Liver (tissue), 9 donors: ENCODE measurements around the gene SLC20A1. TPM values are rescaled to one million over a fixed set of nuclear protein-coding genes. Genes with fewer than 3 reads are reported as not detected.
"Not testable (repeated sequence)": the region's sequence is repeated elsewhere in the genome, so short reads cannot be mapped to it uniquely, and the experiment has no call there.

Source experiments
- DNase-seq: peaks from one replicate; pipeline ENCODE4 v3.0.0-alpha.2; 2017; ENCODE audit warnings: low spot score
- H3K27ac ChIP-seq, 2 donors: one replicate each; pipeline ENCODE4 v1.7.0; 2013; ENCODE audit warnings: inconsistent platforms in 2 of 2, low read length in 2 of 2, control low read depth in 1 of 2, low read depth in 1 of 2, mild to moderate bottlenecking in 1 of 2
- H3K27me3 ChIP-seq, 4 donors: one replicate each; pipeline versions ENCODE4 v1.6.1 to v1.7.0; 2013; ENCODE audit warnings: low read length in 3 of 4, inconsistent platforms in 1 of 4, mild to moderate bottlenecking in 1 of 4, moderate library complexity in 1 of 4; ENCODE audit not compliant: control insufficient read depth in 4 of 4, insufficient read depth in 4 of 4
- H3K36me3 ChIP-seq, 4 donors: one replicate each; pipeline versions ENCODE4 v1.6.1 to v1.7.0; 2013; ENCODE audit warnings: low read length in 3 of 4, mild to moderate bottlenecking in 3 of 4, low read depth in 1 of 4, moderate library complexity in 1 of 4; ENCODE audit not compliant: control insufficient read depth in 4 of 4, insufficient read depth in 3 of 4
- H3K4me1 ChIP-seq, 4 donors: one replicate each; pipeline versions ENCODE4 v1.6.1 to v1.7.0; 2013; ENCODE audit warnings: low read length in 3 of 4, mild to moderate bottlenecking in 3 of 4, moderate library complexity in 1 of 4; ENCODE audit not compliant: control insufficient read depth in 4 of 4, insufficient read depth in 4 of 4
- H3K4me3 ChIP-seq, 3 donors: one replicate each; pipeline versions ENCODE4 v1.6.1 to v1.7.0; 2013; ENCODE audit warnings: low read length in 3 of 3, control low read depth in 1 of 3, low read depth in 1 of 3, mild to moderate bottlenecking in 1 of 3
- H3K9ac ChIP-seq, 2 donors: one replicate each; pipeline ENCODE4 v1.7.0; 2013; ENCODE audit warnings: low read length in 2 of 2, mild to moderate bottlenecking in 2 of 2, moderate library complexity in 2 of 2, control low read depth in 1 of 2, low read depth in 1 of 2
- H3K9me3 ChIP-seq, 4 donors: one replicate each; pipeline versions ENCODE4 v1.6.1 to v1.7.0; 2013; ENCODE audit warnings: low read length in 3 of 4; ENCODE audit not compliant: control insufficient read depth in 4 of 4
- ATF3 ChIP-seq: IDR thresholded peaks from 2 replicates; pipeline ENCODE4 v1.6.1; 2016; ENCODE audit warnings: antibody characterized with exemption
- EGR1 ChIP-seq, 2 donors: IDR thresholded peaks; 2 replicates each; pipeline ENCODE4 v1.6.1; 2016 to 2018; ENCODE audit warnings: antibody characterized with exemption in 2 of 2, low read depth in 2 of 2
- FOXA1 ChIP-seq: IDR thresholded peaks from 2 replicates; pipeline ENCODE4 v1.6.1; 2016; ENCODE audit warnings: antibody characterized with exemption
- FOXA2 ChIP-seq: IDR thresholded peaks from 2 replicates; pipeline ENCODE4 v1.6.1; 2016; ENCODE audit warnings: antibody characterized with exemption
- GABPA ChIP-seq, 2 donors: IDR thresholded peaks in 1 of 2; conservative IDR thresholded peaks in 1 of 2; 2 replicates each; pipeline ENCODE4 v1.6.1; 2016; ENCODE audit warnings: antibody characterized with exemption in 2 of 2, mild to moderate bottlenecking in 1 of 2, moderate library complexity in 1 of 2
- HNF4A ChIP-seq, 2 donors: conservative IDR thresholded peaks; 2 replicates each; pipeline ENCODE4 v1.6.1; 2016; ENCODE audit warnings: antibody characterized with exemption in 2 of 2, mild to moderate bottlenecking in 2 of 2
- HNF4G ChIP-seq: IDR thresholded peaks from 2 replicates; pipeline ENCODE4 v1.6.1; 2016; ENCODE audit warnings: antibody characterized with exemption
- JUND ChIP-seq, 2 donors: IDR thresholded peaks; 2 replicates each; pipeline ENCODE4 v1.6.1; 2016; ENCODE audit warnings: antibody characterized with exemption in 2 of 2
- NR2F2 ChIP-seq: IDR thresholded peaks from 2 replicates; pipeline ENCODE4 v1.6.1; 2016; ENCODE audit warnings: antibody characterized with exemption
- RAD21 ChIP-seq, 2 donors: IDR thresholded peaks; 2 replicates each; pipeline ENCODE4 v1.6.1; 2016; ENCODE audit warnings: antibody characterized with exemption in 2 of 2, mild to moderate bottlenecking in 2 of 2
- REST ChIP-seq: IDR thresholded peaks from 2 replicates; pipeline ENCODE4 v1.6.1; 2016; ENCODE audit warnings: antibody characterized with exemption, mild to moderate bottlenecking
- RXRA ChIP-seq, 2 donors: IDR thresholded peaks; 2 replicates each; pipeline ENCODE4 v1.6.1; 2017 to 2018; ENCODE audit warnings: antibody characterized with exemption in 2 of 2, mild to moderate bottlenecking in 1 of 2
- SP1 ChIP-seq: IDR thresholded peaks from 2 replicates; pipeline ENCODE4 v1.6.1; 2018; ENCODE audit warnings: antibody characterized with exemption, mild to moderate bottlenecking
- TAF1 ChIP-seq: conservative IDR thresholded peaks from 2 replicates; pipeline ENCODE4 v1.6.1; 2016; ENCODE audit warnings: antibody characterized with exemption, mild to moderate bottlenecking
- YY1 ChIP-seq: IDR thresholded peaks from 2 replicates; pipeline ENCODE4 v1.6.1; 2016; ENCODE audit warnings: antibody characterized with exemption, mild to moderate bottlenecking
- WGBS: extraction: QIAGEN DNeasy Blood & Tissue Kit; methylation state at CpG from one replicate; pipeline ENCODE4 v1.1.7; 2013; 5-methylcytosine and 5-hydroxymethylcytosine counted together
- polyA plus RNA-seq, 2 donors: library from polyadenylated mRNA; stranded (reverse) in 1 of 2; unstranded in 1 of 2; fragments of 200-250 nt in 1 of 2; fragments of >200 nt in 1 of 2; fragmentation: Nextera tagmentation in 1 of 2; extraction: Ambion mirVana in 1 of 2; gene quantifications; one replicate each; pipeline versions ENCODE4 v1.2.1 to v1.2.3, GENCODE V29; 2013 to 2015
- total RNA-seq, 2 donors: library from RNA; depleted of rRNA; stranded (reverse); fragments of >200 nt; gene quantifications; one replicate each; pipeline ENCODE4 v1.2.3, GENCODE V29; 2014
- TF ChIP-seq, protein P1 (sequence below): IDR thresholded peaks from 2 replicates; pipeline ENCODE4 v1.6.1; 2016; ENCODE audit warnings: antibody characterized with exemption
- TF ChIP-seq, protein P2 (sequence below): fragments of 150-350 bp; IDR thresholded peaks from 2 replicates; pipeline ENCODE4 v1.5.1; 2017; ENCODE audit warnings: improper control_type of control experiment, low read depth, low read length; ENCODE audit not compliant: missing input control
- TF ChIP-seq, protein P3 (sequence below): IDR thresholded peaks from 2 replicates; pipeline ENCODE4 v1.6.1; 2016; ENCODE audit warnings: antibody characterized with exemption
- donor health status: healthy.
- donor health status: healthy.
- donor health status: healthy.
- donor health status: healthy.
- donor health status: healthy.

Gene SLC20A1
- total and polyA plus RNA-seq, 4 donors, result 15.3 to 56.9 (median 20.0) TPM

DNA sequence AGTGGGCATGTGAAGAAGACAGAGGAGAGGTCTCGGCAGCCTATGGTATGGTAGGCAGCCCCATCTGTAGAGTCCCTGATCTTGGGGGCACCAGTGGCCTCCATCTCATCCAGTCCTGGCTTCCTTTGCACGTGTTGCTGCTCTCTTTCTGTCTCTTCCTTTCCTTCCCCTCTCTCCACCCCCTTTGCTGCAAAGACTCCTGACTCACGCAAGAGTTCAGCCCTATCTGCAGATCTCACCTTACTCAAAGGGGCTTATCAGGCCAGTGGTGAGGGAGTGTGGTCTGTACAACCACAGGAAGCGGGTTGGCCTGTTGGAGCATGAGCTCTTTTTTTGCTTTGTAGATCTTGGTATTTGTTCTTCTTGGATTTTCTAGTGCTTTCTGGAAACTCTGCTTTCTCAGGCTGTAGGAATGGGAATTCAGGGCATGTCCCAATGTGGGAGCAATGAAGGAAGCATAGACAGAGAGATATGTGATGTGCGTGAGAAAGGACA lies 60.5 kb downstream of the SLC20A1 start:
- H3K4me3 ChIP-seq, result no peak overlapping the region
- H3K27me3 ChIP-seq, result no peaks in the 10 kb centered on the region
- no peak overlapping the region for H3K9ac ChIP-seq
- H3K27ac ChIP-seq, result no peak overlapping the region
- WGBS, result 48% methylated on average over 5 of the region's 5 CpGs
- no peak for TF ChIP-seq HNF4G
- no peak for TF ChIP-seq SP1
- no peak for TF ChIP-seq RXRA (IDR thresholded peaks at IDR 0.05)
- TF ChIP-seq NR2F2, result no peak
- no peaks in the 10 kb centered on the region for H3K36me3 ChIP-seq
- DNase-seq, result no peak
- H3K4me1 ChIP-seq, result no peaks in the 10 kb centered on the region
- H3K9me3 ChIP-seq, result no peaks in the 10 kb centered on the region

GRCh38 chr2:112706947-112707346 lies 61.2 kb downstream of the SLC20A1 start:
- not testable (repeated sequence) for H3K27ac ChIP-seq, DNase-seq, H3K4me3 ChIP-seq, H3K36me3 ChIP-seq, H3K9me3 ChIP-seq, H3K27me3 ChIP-seq, H3K4me1 ChIP-seq, H3K9ac ChIP-seq
- WGBS, result 80% methylated on average over 9 of the region's 9 CpGs

DNA sequence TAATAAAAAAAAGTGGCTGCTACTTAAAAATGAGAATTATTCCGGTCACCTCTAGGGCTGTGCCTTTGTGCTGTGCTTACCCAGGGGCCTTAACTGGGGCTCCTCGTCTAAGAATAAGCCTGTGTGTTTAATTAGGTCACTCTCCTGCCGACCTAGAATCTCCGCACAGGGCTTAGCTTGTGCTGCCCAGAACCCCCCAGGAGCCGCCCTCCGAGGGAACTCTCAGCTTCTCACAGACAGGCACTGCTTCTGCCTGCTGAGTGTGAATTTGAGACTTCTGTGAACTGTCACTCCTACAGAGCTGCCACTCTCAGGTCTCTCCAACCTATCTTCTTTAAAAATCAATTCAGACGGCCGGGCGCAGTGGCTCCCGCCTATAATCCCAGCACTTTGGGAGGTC lies 63.2 kb downstream of the SLC20A1 start:
- H3K9ac ChIP-seq, result no peak overlapping the region
- no peak for TF ChIP-seq ATF3
- TF ChIP-seq, protein P1, sequence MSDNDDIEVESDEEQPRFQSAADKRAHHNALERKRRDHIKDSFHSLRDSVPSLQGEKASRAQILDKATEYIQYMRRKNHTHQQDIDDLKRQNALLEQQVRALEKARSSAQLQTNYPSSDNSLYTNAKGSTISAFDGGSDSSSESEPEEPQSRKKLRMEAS, result no peak
- no peak for TF ChIP-seq REST
- TF ChIP-seq TAF1, result no peak
- no peak for TF ChIP-seq JUND (IDR thresholded peaks at IDR 0.05)
- no peak for TF ChIP-seq EGR1 (IDR thresholded peaks at IDR 0.05; ENCODE audit: low read depth in 2 of 2)
- no peak for TF ChIP-seq FOXA1
- TF ChIP-seq SP1, result no peak
- no peak for TF ChIP-seq HNF4G
- TF ChIP-seq, protein P2, sequence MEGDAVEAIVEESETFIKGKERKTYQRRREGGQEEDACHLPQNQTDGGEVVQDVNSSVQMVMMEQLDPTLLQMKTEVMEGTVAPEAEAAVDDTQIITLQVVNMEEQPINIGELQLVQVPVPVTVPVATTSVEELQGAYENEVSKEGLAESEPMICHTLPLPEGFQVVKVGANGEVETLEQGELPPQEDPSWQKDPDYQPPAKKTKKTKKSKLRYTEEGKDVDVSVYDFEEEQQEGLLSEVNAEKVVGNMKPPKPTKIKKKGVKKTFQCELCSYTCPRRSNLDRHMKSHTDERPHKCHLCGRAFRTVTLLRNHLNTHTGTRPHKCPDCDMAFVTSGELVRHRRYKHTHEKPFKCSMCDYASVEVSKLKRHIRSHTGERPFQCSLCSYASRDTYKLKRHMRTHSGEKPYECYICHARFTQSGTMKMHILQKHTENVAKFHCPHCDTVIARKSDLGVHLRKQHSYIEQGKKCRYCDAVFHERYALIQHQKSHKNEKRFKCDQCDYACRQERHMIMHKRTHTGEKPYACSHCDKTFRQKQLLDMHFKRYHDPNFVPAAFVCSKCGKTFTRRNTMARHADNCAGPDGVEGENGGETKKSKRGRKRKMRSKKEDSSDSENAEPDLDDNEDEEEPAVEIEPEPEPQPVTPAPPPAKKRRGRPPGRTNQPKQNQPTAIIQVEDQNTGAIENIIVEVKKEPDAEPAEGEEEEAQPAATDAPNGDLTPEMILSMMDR, result no peak
- TF ChIP-seq YY1, result no peak
- no peak for TF ChIP-seq HNF4A (conservative IDR thresholded peaks at IDR 0.05)
- no peak for TF ChIP-seq FOXA2
- TF ChIP-seq, protein P3, sequence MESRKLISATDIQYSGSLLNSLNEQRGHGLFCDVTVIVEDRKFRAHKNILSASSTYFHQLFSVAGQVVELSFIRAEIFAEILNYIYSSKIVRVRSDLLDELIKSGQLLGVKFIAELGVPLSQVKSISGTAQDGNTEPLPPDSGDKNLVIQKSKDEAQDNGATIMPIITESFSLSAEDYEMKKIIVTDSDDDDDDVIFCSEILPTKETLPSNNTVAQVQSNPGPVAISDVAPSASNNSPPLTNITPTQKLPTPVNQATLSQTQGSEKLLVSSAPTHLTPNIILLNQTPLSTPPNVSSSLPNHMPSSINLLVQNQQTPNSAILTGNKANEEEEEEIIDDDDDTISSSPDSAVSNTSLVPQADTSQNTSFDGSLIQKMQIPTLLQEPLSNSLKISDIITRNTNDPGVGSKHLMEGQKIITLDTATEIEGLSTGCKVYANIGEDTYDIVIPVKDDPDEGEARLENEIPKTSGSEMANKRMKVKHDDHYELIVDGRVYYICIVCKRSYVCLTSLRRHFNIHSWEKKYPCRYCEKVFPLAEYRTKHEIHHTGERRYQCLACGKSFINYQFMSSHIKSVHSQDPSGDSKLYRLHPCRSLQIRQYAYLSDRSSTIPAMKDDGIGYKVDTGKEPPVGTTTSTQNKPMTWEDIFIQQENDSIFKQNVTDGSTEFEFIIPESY, result no peak
- no peak for TF ChIP-seq NR2F2
- no peak for TF ChIP-seq RXRA (IDR thresholded peaks at IDR 0.05)
- TF ChIP-seq GABPA (IDR thresholded peaks at IDR 0.05 in 1 of 2, conservative IDR thresholded peaks at IDR 0.05 in 1 of 2), result no peak
- no peak for TF ChIP-seq RAD21 (IDR thresholded peaks at IDR 0.05)
- no peaks in the 10 kb centered on the region for H3K36me3 ChIP-seq
- DNase-seq, result no peak
- no peaks in the 10 kb centered on the region for H3K27me3 ChIP-seq
- WGBS, result 61% methylated on average over 10 of the region's 10 CpGs
- no peaks in the 10 kb centered on the region for H3K9me3 ChIP-seq
- H3K4me1 ChIP-seq, result no peaks in the 10 kb centered on the region
- no peak overlapping the region for H3K27ac ChIP-seq
- H3K4me3 ChIP-seq, result no peak overlapping the region
